KMS-11 (cell line): ENCODE data around the gene OGFOD3.
A peak's percentile ranks its signal among the peaks of the same experiment; 100 is the strongest.

Experiments used
- H2AFZ ChIP-seq: fragments of 200-600 bp; sonication (generic); 2 replicates; pipeline ENCODE4 v1.6.1; 2016; ENCODE audit warnings: antibody characterized with exemption, mixed run types, low read depth
- H3K27ac ChIP-seq: fragments of 200-600 bp; sonication (generic); 2 replicates; pipeline ENCODE4 v1.6.1; 2016; ENCODE audit warnings: mild to moderate bottlenecking, mixed run types
- H3K27me3 ChIP-seq: fragments of 200-600 bp; sonication (generic); 2 replicates; pipeline ENCODE4 v1.6.1; 2017; ENCODE audit warnings: mild to moderate bottlenecking, low read depth, mixed run types, moderate library complexity; ENCODE audit not compliant: insufficient read depth
- H3K36me3 ChIP-seq: fragments of 200-600 bp; sonication (generic); 2 replicates; pipeline ENCODE4 v1.6.1; 2017; ENCODE audit warnings: mild to moderate bottlenecking, mixed run types; ENCODE audit not compliant: insufficient read depth
- H3K4me1 ChIP-seq: fragments of 200-600 bp; sonication (generic); 2 replicates; pipeline ENCODE4 v1.6.1; 2016; ENCODE audit warnings: mild to moderate bottlenecking, low read depth, mixed run types; ENCODE audit not compliant: poor library complexity, severe bottlenecking
- H3K4me2 ChIP-seq: fragments of 200-600 bp; sonication (generic); 2 replicates; pipeline ENCODE4 v1.7.0; 2016; ENCODE audit warnings: mild to moderate bottlenecking, mixed run types
- H3K4me3 ChIP-seq: fragments of 200-600 bp; sonication (generic); IDR thresholded peaks from 2 replicates; pipeline ENCODE4 v1.6.1; 2017; ENCODE audit warnings: low read depth, low read length, mixed read lengths; ENCODE audit not compliant: insufficient read depth
- H3K79me2 ChIP-seq: fragments of 200-600 bp; sonication (generic); 2 replicates; pipeline ENCODE4 v1.6.1; 2016; ENCODE audit warnings: low read depth, mixed run types; ENCODE audit not compliant: insufficient read depth
- H3K9ac ChIP-seq: fragments of 200-600 bp; sonication (generic); 2 replicates; pipeline ENCODE4 v1.6.1; 2016; ENCODE audit warnings: mild to moderate bottlenecking, mixed run types
- H4K20me1 ChIP-seq: fragments of 200-600 bp; sonication (generic); 2 replicates; pipeline ENCODE4 v1.6.1; 2016; ENCODE audit warnings: mild to moderate bottlenecking, mixed run types; ENCODE audit not compliant: insufficient read depth
- TF ChIP-seq, protein P1 (sequence below): fragments of 200-600 bp; sonication (generic); conservative IDR thresholded peaks from 2 replicates; pipeline ENCODE4 v1.6.1; 2017; ENCODE audit warnings: low read depth, mild to moderate bottlenecking, antibody characterized with exemption, low read length, moderate library complexity, mixed read lengths

OGFOD3 gene

DNA sequence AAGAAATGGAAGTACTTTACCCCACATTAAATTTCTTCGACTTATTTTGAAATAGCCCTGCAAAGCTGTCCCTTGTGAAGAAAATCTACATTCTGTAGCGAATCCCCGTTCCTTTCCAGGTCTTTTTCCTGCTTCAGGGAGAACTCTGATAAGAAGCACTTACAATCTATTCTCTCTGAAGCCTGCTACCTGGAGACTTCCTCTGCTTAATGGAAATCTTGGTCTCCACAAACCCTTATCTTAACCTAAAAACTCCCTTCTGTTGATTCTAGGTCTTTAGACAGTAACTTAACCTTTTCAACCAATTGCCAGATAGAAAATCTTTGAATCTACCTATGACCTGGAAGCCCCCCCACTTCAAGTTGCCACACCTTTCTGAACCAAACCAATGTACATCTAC, 33.8 kb upstream of the OGFOD3 start:
- TF ChIP-seq, protein P1, sequence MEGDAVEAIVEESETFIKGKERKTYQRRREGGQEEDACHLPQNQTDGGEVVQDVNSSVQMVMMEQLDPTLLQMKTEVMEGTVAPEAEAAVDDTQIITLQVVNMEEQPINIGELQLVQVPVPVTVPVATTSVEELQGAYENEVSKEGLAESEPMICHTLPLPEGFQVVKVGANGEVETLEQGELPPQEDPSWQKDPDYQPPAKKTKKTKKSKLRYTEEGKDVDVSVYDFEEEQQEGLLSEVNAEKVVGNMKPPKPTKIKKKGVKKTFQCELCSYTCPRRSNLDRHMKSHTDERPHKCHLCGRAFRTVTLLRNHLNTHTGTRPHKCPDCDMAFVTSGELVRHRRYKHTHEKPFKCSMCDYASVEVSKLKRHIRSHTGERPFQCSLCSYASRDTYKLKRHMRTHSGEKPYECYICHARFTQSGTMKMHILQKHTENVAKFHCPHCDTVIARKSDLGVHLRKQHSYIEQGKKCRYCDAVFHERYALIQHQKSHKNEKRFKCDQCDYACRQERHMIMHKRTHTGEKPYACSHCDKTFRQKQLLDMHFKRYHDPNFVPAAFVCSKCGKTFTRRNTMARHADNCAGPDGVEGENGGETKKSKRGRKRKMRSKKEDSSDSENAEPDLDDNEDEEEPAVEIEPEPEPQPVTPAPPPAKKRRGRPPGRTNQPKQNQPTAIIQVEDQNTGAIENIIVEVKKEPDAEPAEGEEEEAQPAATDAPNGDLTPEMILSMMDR, result no peak
- Histone ChIP-seq H3K4me1 (peaks cover 34% of the 10 kb centered on the region), H4K20me1 (no peaks in the 10 kb centered on the region), H3K9ac (no peak overlapping the region), H3K36me3 (no peaks in the 10 kb centered on the region), H2AFZ (no peak overlapping the region), H3K4me3 (no peak overlapping the region), H3K4me2 (no peak overlapping the region), H3K27ac (no peak overlapping the region), H3K27me3 (no peaks in the 10 kb centered on the region), H3K79me2 (peaks cover 22% of the 10 kb centered on the region; the same call in 1 of the 2 replicates)

DNA sequence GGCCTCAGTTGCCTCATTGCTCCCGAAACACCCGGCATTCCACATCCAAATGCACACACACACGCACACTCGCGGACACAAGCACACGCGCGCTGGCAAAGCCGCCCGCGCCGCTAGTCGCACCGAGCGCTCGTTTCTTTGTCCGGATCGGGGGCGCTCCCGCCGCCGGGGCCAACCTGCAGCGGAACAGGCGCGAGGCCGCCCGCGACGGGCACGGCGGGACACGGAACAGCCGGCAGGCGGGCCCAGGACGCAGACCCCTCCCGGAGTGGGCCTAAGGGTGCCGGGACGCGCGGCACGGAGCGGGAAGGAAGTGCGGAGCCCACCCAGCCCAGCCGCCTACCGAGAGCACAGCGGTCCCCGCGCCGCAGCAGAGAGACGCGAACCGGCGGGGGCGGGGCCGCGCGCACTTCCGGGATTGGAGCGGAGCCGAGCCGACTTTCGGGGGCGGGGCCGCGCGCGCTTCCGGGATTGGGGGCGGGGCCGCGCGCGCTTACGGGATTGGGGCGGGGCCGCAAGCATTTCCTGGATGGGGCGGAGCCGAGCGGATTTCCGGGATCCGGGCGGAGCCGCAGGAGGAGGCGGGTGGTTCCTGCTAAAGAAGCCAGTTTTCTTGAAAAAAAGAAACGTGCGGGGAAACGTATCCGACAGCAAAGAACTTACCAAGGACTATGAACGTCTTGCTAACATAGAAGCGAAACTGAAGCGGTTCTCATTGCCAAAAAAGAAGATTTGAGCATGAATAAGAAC, 32.1 kb upstream of the OGFOD3 start, which contains the start of gene CYBC1:
CYBC1 (minus strand) TSS at position 396 of the 750 bp plus-strand sequence. CDS start 1,498 bp downstream, outside the sequence.
- Histone ChIP-seq H2AFZ (peak within 1 kb of the TSS; percentile 44; the same call in 1 of the 2 replicates), H3K27ac (peak within 1 kb of the TSS; percentile 89), H3K4me3 (no peak within 1 kb of the TSS), H3K4me2 (peak within 1 kb of the TSS; percentile 91), H3K27me3 (no peaks in the 10 kb centered on the region), H3K79me2 (peaks cover 32% of the 10 kb centered on the region; the same call in 1 of the 2 replicates), H3K9ac (peak within 1 kb of the TSS; percentile 76), H3K4me1 (peaks cover 18% of the 10 kb centered on the region), H4K20me1 (no peaks in the 10 kb centered on the region), H3K36me3 (no peaks in the 10 kb centered on the region)
- TF ChIP-seq, protein P1, result no peak

DNA sequence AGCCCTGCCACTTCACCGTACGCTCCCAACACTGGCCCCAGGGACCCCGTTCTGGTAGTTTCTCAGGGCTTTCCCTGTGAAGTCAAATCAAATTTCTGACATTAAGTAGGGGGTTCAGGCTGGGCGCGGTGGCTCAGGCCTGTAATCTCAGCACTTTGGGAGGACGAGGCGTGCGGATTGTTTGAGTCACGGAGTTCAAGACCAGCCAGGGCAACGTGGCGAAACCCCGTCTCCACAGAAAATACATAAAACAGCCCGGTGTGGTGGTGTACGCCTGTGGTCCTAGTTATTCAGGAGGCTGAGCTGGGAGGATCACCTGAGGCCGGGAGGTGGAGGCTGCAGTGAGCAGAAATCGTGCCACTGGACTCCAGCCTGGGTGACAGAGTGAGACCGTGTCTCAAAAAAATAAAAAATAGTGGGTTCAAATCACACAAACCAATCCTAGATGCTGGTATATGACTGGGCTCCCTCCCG, 31.5 kb upstream of the OGFOD3 start:
- TF ChIP-seq, protein P1, result no peak

DNA sequence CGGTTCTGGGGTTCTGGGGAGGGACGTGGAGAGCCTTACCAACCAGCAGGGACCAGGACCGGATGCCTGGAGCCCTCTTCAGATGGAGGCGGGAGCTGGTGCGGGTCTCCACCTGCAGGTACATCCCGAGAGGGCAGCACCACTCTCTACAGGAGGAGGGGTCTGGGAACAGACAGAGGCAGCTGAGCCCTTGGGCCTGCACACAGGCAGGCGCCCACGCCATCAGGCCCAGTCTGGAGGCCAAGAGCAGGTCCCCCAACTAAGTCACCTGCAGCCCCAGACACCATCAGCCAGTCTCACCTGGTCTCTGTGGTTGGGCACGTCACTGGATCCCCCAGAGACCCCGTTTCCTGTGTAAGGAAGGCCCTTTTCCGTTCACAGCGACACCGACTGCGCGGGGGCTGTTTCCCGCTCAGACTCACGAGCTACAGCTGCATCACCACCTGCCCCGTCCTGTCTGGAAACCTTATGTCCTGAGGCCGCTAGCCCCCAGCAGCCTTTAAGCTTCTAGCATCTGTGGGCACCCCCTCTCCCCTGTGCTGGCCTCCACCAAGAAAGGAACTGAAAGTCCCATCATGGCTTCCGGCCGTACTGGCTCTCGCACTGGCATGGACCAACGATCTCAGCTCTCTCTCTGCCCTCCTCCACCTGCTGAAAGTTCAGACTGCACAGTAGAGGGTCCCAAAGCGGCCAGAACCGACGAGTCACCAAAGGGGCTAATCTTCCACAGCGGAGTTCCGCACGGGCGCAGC, 30.9 kb upstream of the OGFOD3 start:
- Histone ChIP-seq H4K20me1 (no peaks in the 10 kb centered on the region), H3K27me3 (no peaks in the 10 kb centered on the region), H3K27ac (peak overlapping the region; percentile 89), H3K4me3 (no peak overlapping the region), H3K36me3 (no peaks in the 10 kb centered on the region), H3K79me2 (peaks cover 32% of the 10 kb centered on the region; the same call in 1 of the 2 replicates), H2AFZ (peak overlapping the region; percentile 44; the same call in 1 of the 2 replicates), H3K4me1 (peaks cover 12% of the 10 kb centered on the region), H3K4me2 (peak overlapping the region; percentile 80), H3K9ac (peak overlapping the region; percentile 76)
- TF ChIP-seq, protein P1, result no peak

More for the DNA sequence above, 31.5 kb upstream of the OGFOD3 start:
- H3K4me1 ChIP-seq, result peaks cover 12% of the 10 kb centered on the region
- H2AFZ ChIP-seq, result peak overlapping the region; percentile 44; the same call in 1 of the 2 replicates
- H4K20me1 ChIP-seq, result no peaks in the 10 kb centered on the region
- H3K36me3 ChIP-seq, result no peaks in the 10 kb centered on the region
- H3K9ac ChIP-seq, result peak overlapping the region; percentile 76
- H3K27me3 ChIP-seq, result no peaks in the 10 kb centered on the region
- H3K4me3 ChIP-seq, result no peak overlapping the region
- H3K4me2 ChIP-seq, result peak overlapping the region; percentile 80
- peak overlapping the region; percentile 89 for H3K27ac ChIP-seq
- peaks cover 32% of the 10 kb centered on the region; the same call in 1 of the 2 replicates for H3K79me2 ChIP-seq
